ENCODE measurements around the gene SLC6A9.

DNA sequence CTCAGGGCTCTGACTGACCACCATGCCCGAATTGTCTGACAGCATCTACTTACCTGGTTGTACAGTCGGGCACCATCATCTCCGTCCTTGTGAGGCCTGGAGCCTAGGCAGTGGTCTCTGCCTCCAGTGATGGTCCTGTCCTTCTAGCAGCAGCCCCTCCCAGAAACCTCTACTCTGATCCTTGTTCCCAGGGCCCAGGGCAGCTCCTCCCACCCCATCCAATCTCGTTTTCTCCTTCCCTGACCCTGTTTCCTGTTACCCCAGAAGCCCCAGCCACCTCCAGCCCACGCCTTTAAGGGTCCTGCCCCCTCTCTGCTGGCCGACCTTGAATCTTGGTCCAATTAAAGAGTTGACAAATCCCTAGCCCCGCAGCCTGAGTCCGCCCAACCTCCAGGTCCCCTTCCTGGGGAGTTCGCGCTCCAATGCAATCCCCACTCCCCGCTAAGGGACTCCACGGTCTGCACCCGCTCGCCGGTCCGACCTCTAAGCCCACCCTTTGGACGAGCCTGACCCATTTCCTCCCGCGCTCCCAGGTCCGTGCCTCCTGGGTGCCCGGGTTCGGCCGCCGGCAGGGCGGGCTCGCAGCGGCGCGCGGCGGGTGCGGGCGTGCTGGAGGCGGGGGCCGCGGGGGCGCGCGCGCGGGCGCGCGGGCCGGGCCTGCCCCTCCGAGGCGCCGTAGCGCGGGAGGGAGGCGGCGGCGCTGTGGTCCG is 52.6 kb downstream of the SLC6A9 start, which contains the start of gene B4GALT2:
- TF ChIP-seq, protein P1, sequence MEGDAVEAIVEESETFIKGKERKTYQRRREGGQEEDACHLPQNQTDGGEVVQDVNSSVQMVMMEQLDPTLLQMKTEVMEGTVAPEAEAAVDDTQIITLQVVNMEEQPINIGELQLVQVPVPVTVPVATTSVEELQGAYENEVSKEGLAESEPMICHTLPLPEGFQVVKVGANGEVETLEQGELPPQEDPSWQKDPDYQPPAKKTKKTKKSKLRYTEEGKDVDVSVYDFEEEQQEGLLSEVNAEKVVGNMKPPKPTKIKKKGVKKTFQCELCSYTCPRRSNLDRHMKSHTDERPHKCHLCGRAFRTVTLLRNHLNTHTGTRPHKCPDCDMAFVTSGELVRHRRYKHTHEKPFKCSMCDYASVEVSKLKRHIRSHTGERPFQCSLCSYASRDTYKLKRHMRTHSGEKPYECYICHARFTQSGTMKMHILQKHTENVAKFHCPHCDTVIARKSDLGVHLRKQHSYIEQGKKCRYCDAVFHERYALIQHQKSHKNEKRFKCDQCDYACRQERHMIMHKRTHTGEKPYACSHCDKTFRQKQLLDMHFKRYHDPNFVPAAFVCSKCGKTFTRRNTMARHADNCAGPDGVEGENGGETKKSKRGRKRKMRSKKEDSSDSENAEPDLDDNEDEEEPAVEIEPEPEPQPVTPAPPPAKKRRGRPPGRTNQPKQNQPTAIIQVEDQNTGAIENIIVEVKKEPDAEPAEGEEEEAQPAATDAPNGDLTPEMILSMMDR (IDR thresholded peaks at IDR 0.05): no peak
- no peak for TF ChIP-seq POLR2A (IDR thresholded peaks at IDR 0.05)
